ENCODE measurements around the gene LRRK2. TPM values are rescaled to one million over a fixed set of nuclear protein-coding genes. Genes with fewer than 3 reads are reported as not detected.
"Not testable (repeated sequence)": the region's sequence is repeated elsewhere in the genome, so short reads cannot be mapped to it uniquely, and the experiment has no call there.

LRRK2 gene
- total RNA-seq, 2 donors from 2014 or later, result 8.2 to 13.7 TPM

GRCh38 chr12:40248034-40248433 is 23.2 kb downstream of the LRRK2 start:
- WGBS, 2 donors, result 51 to 55% methylated on average over 1 of the region's 1 CpG
- Histone ChIP-seq H3K4me1 (no peaks in the 10 kb centered on the region), H3K9me3 (no peaks in the 10 kb centered on the region), H3K27me3 (no peaks in the 10 kb centered on the region), H3K4me3 (no peak overlapping the region), H3K36me3 (replicated peaks in 1 of 2; ENCODE audit: insufficient read depth in 1 of 2, low read depth in 2 of 2) (peaks cover 0 to 2% of the 10 kb centered on the region in 2 donors), H3K27ac (no peak overlapping the region)
- TF ChIP-seq CTCF (IDR thresholded peaks at IDR 0.05) (no peak), POLR2A (IDR thresholded peaks at IDR 0.05) (no peak)
- intact Hi-C loops (cut with DNase I), result no loop called here
- no peak for ATAC-seq
- no peak for DNase-seq

- Histone ChIP-seq H3K27ac (no peak overlapping the region), H3K4me3 (no peak overlapping the region), H3K27me3 (no peaks in the 10 kb centered on the region), H3K9me3 (no peaks in the 10 kb centered on the region), H3K36me3 (replicated peaks in 1 of 2; ENCODE audit: insufficient read depth in 1 of 2, low read depth in 2 of 2) (peaks cover 0 to 2% of the 10 kb centered on the region in 2 donors), H3K4me1 (no peaks in the 10 kb centered on the region)
- TF ChIP-seq POLR2A (IDR thresholded peaks at IDR 0.05) (no peak), CTCF (IDR thresholded peaks at IDR 0.05) (no peak)
- ATAC-seq (no peak), DNase-seq (no peak)
- WGBS, 2 donors, result 76 to 81% methylated on average over 4 of the region's 4 CpGs
- intact Hi-C loops (cut with DNase I), result no loop called here
Observed at GRCh38 chr12:40248585-40249297, 23.9 kb downstream of the LRRK2 start.

GRCh38 chr12:40250652-40251051 is 25.9 kb downstream of the LRRK2 start:
- intact Hi-C loops (cut with DNase I); ATAC-seq; H3K27ac ChIP-seq; H3K4me3 ChIP-seq; H3K27me3 ChIP-seq; DNase-seq; H3K36me3 ChIP-seq (replicated peaks in 1 of 2; ENCODE audit: insufficient read depth in 1 of 2, low read depth in 2 of 2); H3K9me3 ChIP-seq; H3K4me1 ChIP-seq: not testable (repeated sequence)
- WGBS, 2 donors, result 96 to 99% methylated on average over 3 of the region's 3 CpGs

DNA sequence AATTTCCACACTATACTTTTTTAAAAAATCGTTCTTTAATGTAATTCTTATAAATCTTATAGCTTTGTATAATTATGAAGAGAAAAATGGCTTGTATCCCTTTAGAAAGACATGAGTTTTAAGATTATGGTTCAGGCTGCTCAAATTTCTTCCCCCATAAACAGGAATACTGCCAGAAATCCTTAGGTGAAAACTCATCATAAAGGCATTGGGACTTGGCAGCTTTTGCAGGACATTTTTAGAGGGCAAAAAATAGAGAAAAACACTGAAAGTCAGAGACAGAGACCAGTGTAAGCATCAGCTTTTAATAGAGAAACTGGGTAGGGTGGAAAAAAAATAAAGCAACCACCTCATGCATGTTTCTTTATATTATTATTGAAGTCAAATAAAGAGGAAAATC is 29.1 kb downstream of the LRRK2 start:
- intact Hi-C loops (cut with DNase I), result no loop called here
- Histone ChIP-seq H3K4me1 (no peaks in the 10 kb centered on the region), H3K27me3 (no peaks in the 10 kb centered on the region), H3K4me3 (no peak overlapping the region), H3K9me3 (no peaks in the 10 kb centered on the region), H3K36me3 (replicated peaks in 1 of 2; ENCODE audit: insufficient read depth in 1 of 2, low read depth in 2 of 2) (peaks cover 0 to 2% of the 10 kb centered on the region in 2 donors), H3K27ac (no peak overlapping the region)
- TF ChIP-seq CTCF (IDR thresholded peaks at IDR 0.05) (no peak), POLR2A (IDR thresholded peaks at IDR 0.05) (no peak)
- DNase-seq (no peak), ATAC-seq (no peak)
- 64 to 72% methylated on average over 1 of the region's 1 CpG for WGBS, 2 donors

GRCh38 chr12:40254455-40255085 is 29.8 kb downstream of the LRRK2 start:
- Histone ChIP-seq H3K9me3 (no peaks in the 10 kb centered on the region), H3K4me3 (no peak overlapping the region), H3K27ac (no peak overlapping the region), H3K27me3 (no peaks in the 10 kb centered on the region), H3K36me3 (replicated peaks in 1 of 2; ENCODE audit: insufficient read depth in 1 of 2, low read depth in 2 of 2) (peaks cover 0 to 2% of the 10 kb centered on the region in 2 donors), H3K4me1 (no peaks in the 10 kb centered on the region)
- DNase-seq (no peak), ATAC-seq (no peak)
- 82 to 86% methylated on average over 5 of the region's 5 CpGs for WGBS, 2 donors
- intact Hi-C loops (cut with DNase I), result no loop called here
- no peak for TF ChIP-seq CTCF (IDR thresholded peaks at IDR 0.05)
- no peak for TF ChIP-seq POLR2A (IDR thresholded peaks at IDR 0.05)

All from body of pancreas (tissue), 4 donors.